ENCODE measurements around the gene C1RL.

C1RL gene, protein sequence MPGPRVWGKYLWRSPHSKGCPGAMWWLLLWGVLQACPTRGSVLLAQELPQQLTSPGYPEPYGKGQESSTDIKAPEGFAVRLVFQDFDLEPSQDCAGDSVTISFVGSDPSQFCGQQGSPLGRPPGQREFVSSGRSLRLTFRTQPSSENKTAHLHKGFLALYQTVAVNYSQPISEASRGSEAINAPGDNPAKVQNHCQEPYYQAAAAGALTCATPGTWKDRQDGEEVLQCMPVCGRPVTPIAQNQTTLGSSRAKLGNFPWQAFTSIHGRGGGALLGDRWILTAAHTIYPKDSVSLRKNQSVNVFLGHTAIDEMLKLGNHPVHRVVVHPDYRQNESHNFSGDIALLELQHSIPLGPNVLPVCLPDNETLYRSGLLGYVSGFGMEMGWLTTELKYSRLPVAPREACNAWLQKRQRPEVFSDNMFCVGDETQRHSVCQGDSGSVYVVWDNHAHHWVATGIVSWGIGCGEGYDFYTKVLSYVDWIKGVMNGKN

DNA sequence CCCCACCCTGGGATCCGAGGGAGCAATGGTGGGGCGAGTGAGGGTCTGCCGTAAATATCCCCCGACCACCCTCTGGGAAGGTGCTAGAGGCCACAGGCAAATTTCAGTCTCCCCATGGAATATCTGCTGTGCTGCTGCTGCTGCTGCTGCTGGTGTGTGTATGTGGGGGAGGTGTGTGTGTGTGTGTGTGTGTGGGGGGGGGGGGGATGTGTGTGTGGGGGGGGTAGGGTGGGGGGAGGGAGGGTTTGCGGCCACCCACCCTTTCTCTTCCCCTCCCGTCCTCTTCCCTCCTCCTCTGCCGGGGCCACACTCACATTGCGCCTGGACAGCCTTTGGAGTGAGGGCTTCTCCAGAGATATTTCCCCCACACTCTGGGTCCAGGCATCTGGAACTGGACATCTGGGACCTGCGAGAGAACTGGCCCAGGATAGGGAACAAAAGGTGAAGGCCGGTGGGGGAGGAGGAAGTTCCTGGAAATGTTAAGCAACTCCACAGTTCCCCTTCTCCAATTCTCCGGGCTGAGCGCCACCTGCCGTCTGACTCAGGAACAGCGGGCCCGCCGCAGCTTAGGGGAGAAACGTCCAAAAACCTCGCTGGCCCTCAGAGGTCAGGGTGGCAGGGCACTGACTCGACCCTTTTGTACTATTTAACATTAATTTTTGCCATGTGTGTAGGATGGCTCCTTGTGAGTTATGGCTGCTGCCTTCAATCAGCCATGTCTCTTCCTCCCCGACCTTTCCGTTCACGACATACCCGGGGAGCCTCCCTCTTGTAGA is at the start of gene C1RL:
C1RL (minus strand) TSS at position 419 of the 776 bp plus-strand sequence; CDS start at position 385, 34 bp downstream.
- peak; percentile 80 to 88 for DNase-seq

GRCh38 chr12:7157391-7157790 is 48.4 kb upstream of the C1RL start:
- no peak for DNase-seq

- no peak for DNase-seq
These were observed 47.5 kb upstream of the C1RL start for GRCh38 chr12:7156259-7157197.

GRCh38 chr12:7155471-7156034 is 46.5 kb upstream of the C1RL start:
- DNase-seq: no peak

- no peak for DNase-seq
These were observed 46.0 kb upstream of the C1RL start for GRCh38 chr12:7154901-7155470.

- DNase-seq: no peak
These were observed 45.0 kb upstream of the C1RL start for GRCh38 chr12:7154042-7154441.

GRCh38 chr12:7152818-7153217 is 43.8 kb upstream of the C1RL start:
- no peak for DNase-seq

DNA sequence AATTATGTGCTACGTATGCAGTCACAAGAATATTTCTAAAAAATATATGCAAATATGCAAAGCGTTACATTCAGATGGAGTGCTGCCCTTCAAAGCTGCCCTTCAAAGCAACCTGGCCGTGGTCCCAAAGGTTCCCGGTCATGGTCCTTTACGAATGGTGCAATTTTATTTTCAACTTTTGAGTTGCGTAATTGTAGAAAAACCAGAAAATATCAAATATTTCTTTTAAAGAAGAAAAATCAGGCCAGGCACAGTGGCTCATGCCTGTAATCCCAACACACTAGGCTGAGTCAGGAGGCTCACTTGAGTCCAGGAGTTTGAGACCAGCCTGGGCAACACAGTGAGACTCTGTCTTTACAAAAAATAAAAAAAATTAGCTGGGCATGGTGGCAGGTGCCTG is 42.5 kb upstream of the C1RL start:
- DNase-seq: no peak

GRCh38 chr12:7150841-7151240 is 41.8 kb upstream of the C1RL start:
- no peak for DNase-seq

- DNase-seq: no peak
These were observed 41.3 kb upstream of the C1RL start for GRCh38 chr12:7150356-7150755.

GRCh38 chr12:7146906-7147305 is 37.9 kb upstream of the C1RL start:
- DNase-seq: no peak

GRCh38 chr12:7146228-7146627 is 37.2 kb upstream of the C1RL start:
- no peak for DNase-seq

GRCh38 chr12:7145671-7146070 is 36.7 kb upstream of the C1RL start:
- no peak for DNase-seq

DNA sequence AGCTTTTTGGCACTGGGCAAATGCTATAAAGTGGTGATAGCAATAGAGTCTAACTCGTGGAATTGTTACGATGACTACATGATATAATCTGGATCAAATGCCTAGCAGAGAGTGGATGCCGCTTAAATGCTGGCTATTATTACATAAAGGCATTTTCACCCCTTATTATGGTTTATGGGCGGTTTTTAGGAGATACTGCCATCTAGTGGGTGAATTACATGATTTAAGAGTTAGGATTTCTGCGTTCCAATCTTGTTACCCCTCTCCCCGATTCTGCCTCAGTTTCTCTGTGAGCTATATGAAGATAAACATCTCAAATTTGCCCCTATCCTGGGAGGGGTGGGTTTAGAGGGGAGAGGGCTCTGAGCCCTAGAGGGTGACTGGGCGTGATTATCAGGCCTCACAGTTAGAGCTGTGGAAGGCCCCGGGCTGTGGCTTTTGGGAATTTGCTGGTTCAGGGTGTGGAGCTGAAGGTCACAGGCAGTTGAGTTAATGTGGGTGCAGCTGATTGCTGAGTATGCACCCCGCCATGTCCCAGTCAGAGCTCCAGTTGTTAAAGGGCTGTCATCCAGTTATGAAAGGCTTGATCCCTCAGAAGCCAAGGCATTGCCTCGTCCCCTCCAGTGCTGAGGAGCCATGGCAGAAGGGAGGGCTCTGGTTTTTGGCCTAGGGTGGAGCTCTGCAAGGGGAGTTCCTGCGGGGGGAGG is 35.6 kb upstream of the C1RL start:
- DNase-seq: peak in 1 of 2 experiments; percentile 30

- DNase-seq: no peak
These were observed 34.5 kb upstream of the C1RL start for GRCh38 chr12:7143564-7143963.

GRCh38 chr12:7142809-7143465 is 33.9 kb upstream of the C1RL start:
- DNase-seq: no peak

DNA sequence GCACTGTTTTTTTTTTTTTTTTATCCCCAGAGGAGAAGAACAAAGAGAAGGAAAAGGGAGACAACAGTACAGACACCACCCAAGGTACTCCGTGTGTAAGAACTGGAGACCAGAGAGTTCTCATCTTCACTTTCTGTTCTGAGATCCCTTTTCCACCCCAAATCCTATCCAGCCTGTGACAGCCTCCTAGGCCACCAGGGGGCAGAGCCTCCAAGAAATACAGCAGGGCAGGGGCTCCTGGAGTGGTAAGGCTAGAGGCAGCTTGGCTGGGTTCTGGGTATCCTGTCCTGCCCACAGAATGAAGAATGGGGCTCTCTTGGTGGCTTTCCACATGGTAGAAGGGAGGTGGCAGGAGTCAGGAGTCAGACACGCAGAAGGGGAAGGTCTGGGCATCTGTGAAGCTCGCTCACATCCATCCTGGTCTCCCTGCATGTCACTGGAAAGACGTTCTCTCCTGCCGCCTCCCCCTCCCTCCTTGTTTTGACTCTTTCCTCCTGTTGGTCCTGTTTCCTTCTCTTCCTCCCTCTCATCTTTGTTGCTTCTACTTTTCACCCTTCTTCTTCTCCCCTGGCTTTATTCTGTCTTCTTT is 33.1 kb upstream of the C1RL start:
- DNase-seq: peak; percentile 43 to 53

DNA sequence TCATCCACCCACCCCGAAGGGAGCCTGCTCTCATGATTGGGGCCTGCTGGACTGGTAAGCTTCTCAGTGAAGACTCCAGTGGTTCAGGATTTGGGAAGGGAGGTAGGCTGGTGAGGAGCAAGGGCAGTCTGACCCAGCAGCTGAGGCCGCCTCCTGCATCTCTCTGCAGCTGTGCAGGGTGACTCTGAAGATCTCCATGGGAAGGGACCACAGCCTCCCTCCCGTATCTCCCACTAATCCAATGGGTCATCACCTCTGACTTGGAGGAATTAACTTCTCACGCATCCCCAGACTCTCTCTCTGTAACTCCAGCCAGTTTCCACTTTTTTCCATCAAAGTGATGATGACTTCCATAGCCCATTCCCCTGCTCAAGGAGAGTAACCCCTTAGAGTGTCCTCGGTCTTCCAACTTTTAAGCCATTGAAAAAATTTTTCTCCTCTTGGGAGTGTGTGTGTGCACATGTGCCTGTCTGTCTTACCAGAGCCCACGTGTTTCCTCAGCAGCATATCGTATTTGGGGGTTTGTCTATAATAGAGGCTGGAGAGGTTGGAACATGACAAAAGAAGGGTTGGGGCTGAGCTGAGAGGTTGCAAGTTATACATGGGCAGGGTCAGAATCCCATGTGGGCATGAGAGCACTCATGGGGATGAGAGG is 32.5 kb upstream of the C1RL start:
- DNase-seq: no peak

- no peak for DNase-seq
These were observed 30.2 kb upstream of the C1RL start for GRCh38 chr12:7139200-7139599.

DNA sequence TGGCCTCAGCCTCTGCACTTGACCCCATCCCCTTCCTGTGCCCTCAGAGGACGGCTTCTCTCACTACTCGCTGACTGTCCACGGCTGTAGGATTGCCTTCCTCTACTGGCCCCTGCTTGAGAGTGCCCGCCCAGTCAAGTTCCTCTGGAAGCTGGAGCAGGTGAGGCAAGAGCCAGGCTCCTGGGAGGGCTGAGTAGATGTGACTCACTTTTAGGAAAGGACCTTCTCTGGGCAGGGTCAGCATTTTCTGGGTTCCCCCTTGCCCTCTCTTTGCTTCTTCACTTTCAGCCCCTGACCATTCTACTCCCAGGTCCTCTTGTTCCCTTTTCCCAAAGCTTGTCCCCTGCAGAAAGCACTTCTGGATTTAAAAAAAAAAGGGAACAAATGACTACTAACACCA is 28.9 kb upstream of the C1RL start:
- no peak for DNase-seq
